ENCODE measurements around the gene CUEDC1. TPM values are rescaled to one million over a fixed set of nuclear protein-coding genes. Genes with fewer than 3 reads are reported as not detected.

CUEDC1 gene
- total RNA-seq, 1 experiment from 2014 or later: 53.5 TPM

DNA sequence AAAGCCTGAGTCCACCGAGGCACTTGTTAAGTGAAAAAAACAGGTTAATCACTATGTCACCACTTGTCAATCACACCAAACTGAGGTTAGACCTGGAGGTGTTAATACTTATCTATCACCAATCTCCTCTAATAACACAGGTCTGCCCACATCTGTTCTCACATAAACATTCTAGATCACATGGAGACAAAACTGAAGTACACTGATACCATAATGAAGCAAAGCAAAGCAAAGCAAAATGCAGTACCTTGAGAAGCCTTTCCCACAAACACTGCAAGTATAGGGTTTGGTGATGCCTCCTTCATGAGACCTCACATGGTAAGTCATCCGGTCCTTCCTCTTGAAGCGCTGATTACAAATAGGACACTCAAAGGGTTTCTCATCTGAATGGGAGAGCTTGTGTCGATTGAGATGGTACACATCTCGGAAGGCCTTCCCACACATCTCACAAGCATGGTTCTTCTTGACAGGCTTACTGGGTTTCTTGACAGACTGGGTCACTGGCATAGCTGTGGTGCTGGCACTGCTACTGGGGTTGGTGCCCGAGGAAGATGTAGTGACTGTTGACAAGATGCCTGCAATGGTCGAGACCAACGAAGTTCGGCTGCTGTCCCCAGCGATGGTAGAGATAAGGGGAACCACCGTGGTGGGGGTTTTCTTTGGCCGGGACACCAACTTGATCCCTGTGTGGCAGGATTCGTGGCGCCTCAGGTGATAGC lies 27.4 kb upstream of the CUEDC1 start:
- Histone ChIP-seq H3K4me3 (ENCODE audit: low read depth, low read length, poor library complexity, severe bottlenecking) (no peak overlapping the region), H3K36me3 (ENCODE audit: insufficient read depth, low read length, poor library complexity, severe bottlenecking) (peaks cover 53% of the 10 kb centered on the region), H3K27ac (ENCODE audit: low read depth, low read length, poor library complexity, severe bottlenecking) (peak overlapping the region; percentile 7), H3K27me3 (replicated peaks; ENCODE audit: insufficient read depth, low read depth, low read length, poor library complexity) (no peaks in the 10 kb centered on the region), H3K4me1 (ENCODE audit: insufficient read depth, low read length, poor library complexity, severe bottlenecking) (peaks cover 30% of the 10 kb centered on the region), H3K9me3 (ENCODE audit: low read depth, low read length, poor library complexity, severe bottlenecking) (no peaks in the 10 kb centered on the region)
- DNase-seq (ENCODE audit: low spot score): no peak
- ChIA-PET POLR2A (ENCODE audit: low non-redundant PET) (interaction anchor here (0.6 kb wide), 1 partner anchor 63 kb away, joined by 3 read pairs; no protein-coding TSS in a partner anchor), CTCF (no interaction called here)
- BruUV-seq (replicated peaks): no TSS peak
- TF ChIP-seq, protein P1, sequence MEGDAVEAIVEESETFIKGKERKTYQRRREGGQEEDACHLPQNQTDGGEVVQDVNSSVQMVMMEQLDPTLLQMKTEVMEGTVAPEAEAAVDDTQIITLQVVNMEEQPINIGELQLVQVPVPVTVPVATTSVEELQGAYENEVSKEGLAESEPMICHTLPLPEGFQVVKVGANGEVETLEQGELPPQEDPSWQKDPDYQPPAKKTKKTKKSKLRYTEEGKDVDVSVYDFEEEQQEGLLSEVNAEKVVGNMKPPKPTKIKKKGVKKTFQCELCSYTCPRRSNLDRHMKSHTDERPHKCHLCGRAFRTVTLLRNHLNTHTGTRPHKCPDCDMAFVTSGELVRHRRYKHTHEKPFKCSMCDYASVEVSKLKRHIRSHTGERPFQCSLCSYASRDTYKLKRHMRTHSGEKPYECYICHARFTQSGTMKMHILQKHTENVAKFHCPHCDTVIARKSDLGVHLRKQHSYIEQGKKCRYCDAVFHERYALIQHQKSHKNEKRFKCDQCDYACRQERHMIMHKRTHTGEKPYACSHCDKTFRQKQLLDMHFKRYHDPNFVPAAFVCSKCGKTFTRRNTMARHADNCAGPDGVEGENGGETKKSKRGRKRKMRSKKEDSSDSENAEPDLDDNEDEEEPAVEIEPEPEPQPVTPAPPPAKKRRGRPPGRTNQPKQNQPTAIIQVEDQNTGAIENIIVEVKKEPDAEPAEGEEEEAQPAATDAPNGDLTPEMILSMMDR (conservative IDR thresholded peaks at IDR 0.05; ENCODE audit: low read depth, low read length): no peak
- TF ChIP-seq EZH2 (IDR thresholded peaks at IDR 0.05; ENCODE audit: borderline replicate concordance, low read depth, low read length, poor library complexity, severe bottlenecking): no peak
- intact Hi-C loops (cut with micrococcal nuclease; ENCODE audit: unreplicated experiment): no loop called here

DNA sequence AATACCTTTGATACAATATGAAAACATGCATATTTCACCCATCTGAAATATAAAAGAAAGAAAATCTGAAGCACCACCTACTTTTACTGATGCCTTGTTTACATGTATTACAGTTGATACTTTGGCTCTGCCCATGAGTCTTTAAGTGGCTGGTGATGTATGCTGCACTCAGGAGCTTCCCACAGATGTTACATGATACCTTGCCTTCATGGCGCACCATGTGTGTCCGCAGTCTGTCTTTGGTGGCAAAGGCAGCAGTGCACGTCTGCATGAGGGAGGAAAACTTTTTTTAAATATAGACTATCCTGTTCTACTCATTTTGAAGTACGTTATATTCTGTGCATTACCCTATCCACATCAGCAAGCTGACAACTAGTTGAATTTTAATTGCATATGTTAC lies 25.3 kb upstream of the CUEDC1 start:
- no peak overlapping the region for H3K27ac ChIP-seq (ENCODE audit: low read depth, low read length, poor library complexity, severe bottlenecking)
- TF ChIP-seq EZH2 (IDR thresholded peaks at IDR 0.05; ENCODE audit: borderline replicate concordance, low read depth, low read length, poor library complexity, severe bottlenecking): no peak
- TF ChIP-seq, protein P1 (conservative IDR thresholded peaks at IDR 0.05; ENCODE audit: low read depth, low read length): no peak
- H3K4me3 ChIP-seq (ENCODE audit: low read depth, low read length, poor library complexity, severe bottlenecking): no peak overlapping the region
- CTCF ChIA-PET: no interaction called here
- H3K9me3 ChIP-seq (ENCODE audit: low read depth, low read length, poor library complexity, severe bottlenecking): no peaks in the 10 kb centered on the region
- intact Hi-C loops (cut with micrococcal nuclease; ENCODE audit: unreplicated experiment): no loop called here
- no peaks in the 10 kb centered on the region for H3K27me3 ChIP-seq (replicated peaks; ENCODE audit: insufficient read depth, low read depth, low read length, poor library complexity)
- no TSS peak for BruUV-seq (replicated peaks)
- peaks cover 20% of the 10 kb centered on the region for H3K4me1 ChIP-seq (ENCODE audit: insufficient read depth, low read length, poor library complexity, severe bottlenecking)
- peaks cover 72% of the 10 kb centered on the region for H3K36me3 ChIP-seq (ENCODE audit: insufficient read depth, low read length, poor library complexity, severe bottlenecking)
- no peak for DNase-seq (ENCODE audit: low spot score)
- POLR2A ChIA-PET (ENCODE audit: low non-redundant PET): no interaction called here

DNA sequence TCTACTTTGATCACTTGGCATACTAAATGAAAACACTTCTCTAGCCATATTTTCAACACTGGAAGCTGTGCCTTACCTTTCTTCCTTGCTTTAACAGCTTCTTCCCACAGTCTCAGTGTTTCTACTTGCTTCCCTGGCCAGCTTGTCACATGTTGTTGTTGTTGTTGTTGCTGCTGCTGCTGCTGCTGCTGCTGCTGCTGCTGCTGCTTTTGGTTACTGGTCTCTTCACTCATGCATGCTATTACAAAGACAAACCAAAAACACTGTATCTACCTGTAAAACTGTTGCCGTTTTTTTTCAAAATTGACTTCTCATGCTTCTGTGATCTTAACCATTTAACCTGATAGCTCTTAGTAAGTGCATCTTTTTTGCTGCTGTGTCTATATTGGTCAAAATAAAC lies 23.9 kb upstream of the CUEDC1 start:
- no peak overlapping the region for H3K27ac ChIP-seq (ENCODE audit: low read depth, low read length, poor library complexity, severe bottlenecking)
- no peak for TF ChIP-seq EZH2 (IDR thresholded peaks at IDR 0.05; ENCODE audit: borderline replicate concordance, low read depth, low read length, poor library complexity, severe bottlenecking)
- TF ChIP-seq, protein P1 (conservative IDR thresholded peaks at IDR 0.05; ENCODE audit: low read depth, low read length): no peak
- H3K27me3 ChIP-seq (replicated peaks; ENCODE audit: insufficient read depth, low read depth, low read length, poor library complexity): no peaks in the 10 kb centered on the region
- DNase-seq (ENCODE audit: low spot score): no peak
- ChIA-PET POLR2A (ENCODE audit: low non-redundant PET) (interaction anchor here (0.7 kb wide), 1 partner anchor 131 kb away, joined by 7 read pairs; no protein-coding TSS in a partner anchor), CTCF (interaction anchor here (0.5 kb wide), 1 partner anchor 143 kb away, joined by 3 read pairs; no protein-coding TSS in a partner anchor)
- intact Hi-C loops (cut with micrococcal nuclease; ENCODE audit: unreplicated experiment): no loop called here
- H3K4me1 ChIP-seq (ENCODE audit: insufficient read depth, low read length, poor library complexity, severe bottlenecking): peaks cover 6% of the 10 kb centered on the region
- BruUV-seq (replicated peaks): no TSS peak
- no peak overlapping the region for H3K4me3 ChIP-seq (ENCODE audit: low read depth, low read length, poor library complexity, severe bottlenecking)
- peaks cover 86% of the 10 kb centered on the region for H3K36me3 ChIP-seq (ENCODE audit: insufficient read depth, low read length, poor library complexity, severe bottlenecking)
- H3K9me3 ChIP-seq (ENCODE audit: low read depth, low read length, poor library complexity, severe bottlenecking): no peaks in the 10 kb centered on the region
